Large intestine (tissue), 3 donors: ENCODE results near the gene LAMC3. TPM values are rescaled to one million over a fixed set of nuclear protein-coding genes. Genes with fewer than 3 reads are reported as not detected.

Experiments
- DNase-seq, 2 donors: peaks; one replicate each; pipeline versions ENCODE4 v3.0.0 to v3.0.0-alpha.2; 2013
- H3K27ac ChIP-seq: one replicate; pipeline ENCODE4 v1.5.1; 2013; ENCODE audit warnings: low read length
- H3K27me3 ChIP-seq: 2 replicates; pipeline ENCODE4 v1.6.1; 2013; ENCODE audit warnings: low read length; ENCODE audit not compliant: control insufficient read depth, insufficient read depth
- H3K36me3 ChIP-seq: 2 replicates; pipeline ENCODE4 v1.6.1; 2013; ENCODE audit warnings: low read length; ENCODE audit not compliant: control insufficient read depth, insufficient read depth
- H3K4me1 ChIP-seq: one replicate; pipeline ENCODE4 v1.6.1; 2013; ENCODE audit warnings: low read length; ENCODE audit not compliant: control insufficient read depth, insufficient read depth
- H3K4me3 ChIP-seq: one replicate; pipeline ENCODE4 v1.5.1; 2013; ENCODE audit warnings: low read length
- H3K9me3 ChIP-seq: one replicate; pipeline ENCODE4 v1.6.1; 2013; ENCODE audit warnings: mild to moderate bottlenecking, low read depth, low read length, moderate library complexity; ENCODE audit not compliant: control insufficient read depth
- WGBS: methylation state at CpG from one replicate; pipeline ENCODE4 v1.1.5; 2013; ENCODE audit warnings: low lambda C conversion rate; ENCODE audit not compliant: insufficient coverage; 5-methylcytosine and 5-hydroxymethylcytosine counted together
- polyA plus RNA-seq: library from polyadenylated mRNA; unstranded; fragments of 120-200 nt; gene quantifications from one replicate; pipeline ENCODE4 v1.2.1, GENCODE V29; 2013

The LAMC3 gene
- polyA plus RNA-seq, 1 donor: 0.66 TPM

- DNase-seq: no peak
- Histone ChIP-seq H3K4me1 (no peaks in the 10 kb centered on the region), H3K4me3 (no peak overlapping the region), H3K27me3 (peaks cover 5% of the 10 kb centered on the region), H3K27ac (no peak overlapping the region), H3K36me3 (no peaks in the 10 kb centered on the region), H3K9me3 (no peaks in the 10 kb centered on the region)
- WGBS: no CpG with 5 or more reads among the region's 6 CpGs
Observed at GRCh38 chr9:131048332-131048731, 39.4 kb downstream of the LAMC3 start.

GRCh38 chr9:131048820-131049219 lies 39.8 kb downstream of the LAMC3 start:
- Histone ChIP-seq H3K4me1 (no peaks in the 10 kb centered on the region), H3K4me3 (no peak overlapping the region), H3K27ac (no peak overlapping the region), H3K9me3 (no peaks in the 10 kb centered on the region), H3K27me3 (peaks cover 5% of the 10 kb centered on the region), H3K36me3 (no peaks in the 10 kb centered on the region)
- no CpG with 5 or more reads among the region's 8 CpGs for WGBS
- DNase-seq: no peak

GRCh38 chr9:131049829-131050715 lies 41.1 kb downstream of the LAMC3 start:
- Histone ChIP-seq H3K9me3 (no peaks in the 10 kb centered on the region), H3K4me1 (no peaks in the 10 kb centered on the region), H3K27ac (no peak overlapping the region), H3K27me3 (peaks cover 5% of the 10 kb centered on the region), H3K4me3 (no peak overlapping the region), H3K36me3 (no peaks in the 10 kb centered on the region)
- no CpG with 5 or more reads among the region's 21 CpGs for WGBS
- no peak for DNase-seq

- no peak overlapping the region for H3K4me3 ChIP-seq
- no peaks in the 10 kb centered on the region for H3K36me3 ChIP-seq
- H3K9me3 ChIP-seq: no peaks in the 10 kb centered on the region
- WGBS: no CpG with 5 or more reads among the region's 17 CpGs
- no peaks in the 10 kb centered on the region for H3K4me1 ChIP-seq
- no peak for DNase-seq
- H3K27me3 ChIP-seq: peaks cover 5% of the 10 kb centered on the region
- no peak overlapping the region for H3K27ac ChIP-seq
Observed at GRCh38 chr9:131050831-131051230, 41.9 kb downstream of the LAMC3 start.

GRCh38 chr9:131051592-131052517 lies 42.9 kb downstream of the LAMC3 start:
- DNase-seq: no peak
- H3K9me3 ChIP-seq: no peaks in the 10 kb centered on the region
- H3K27ac ChIP-seq: no peak overlapping the region
- no peaks in the 10 kb centered on the region for H3K36me3 ChIP-seq
- H3K4me3 ChIP-seq: no peak overlapping the region
- WGBS: 80% methylated on average over 5 of the region's 25 CpGs
- H3K4me1 ChIP-seq: no peaks in the 10 kb centered on the region
- peaks cover 5% of the 10 kb centered on the region for H3K27me3 ChIP-seq

GRCh38 chr9:131053896-131054295 lies 44.9 kb downstream of the LAMC3 start:
- no peak for DNase-seq
- no peaks in the 10 kb centered on the region for H3K9me3 ChIP-seq
- H3K4me1 ChIP-seq: no peaks in the 10 kb centered on the region
- H3K27me3 ChIP-seq: peaks cover 5% of the 10 kb centered on the region
- no CpG with 5 or more reads among the region's 3 CpGs for WGBS
- no peaks in the 10 kb centered on the region for H3K36me3 ChIP-seq
- no peak overlapping the region for H3K27ac ChIP-seq
- H3K4me3 ChIP-seq: no peak overlapping the region

GRCh38 chr9:131056781-131057506 lies 48.0 kb downstream of the LAMC3 start:
- WGBS: no CpG with 5 or more reads among the region's 14 CpGs
- no peak for DNase-seq
- Histone ChIP-seq H3K4me3 (no peak overlapping the region), H3K4me1 (no peaks in the 10 kb centered on the region), H3K27me3 (peaks cover under 1% of the 10 kb centered on the region), H3K9me3 (no peaks in the 10 kb centered on the region), H3K27ac (no peak overlapping the region), H3K36me3 (no peaks in the 10 kb centered on the region)

- no peaks in the 10 kb centered on the region for H3K9me3 ChIP-seq
- no CpG with 5 or more reads among the region's 21 CpGs for WGBS
- DNase-seq: no peak
- H3K27me3 ChIP-seq: no peaks in the 10 kb centered on the region
- no peaks in the 10 kb centered on the region for H3K36me3 ChIP-seq
- H3K4me3 ChIP-seq: no peak overlapping the region
- no peaks in the 10 kb centered on the region for H3K4me1 ChIP-seq
- no peak overlapping the region for H3K27ac ChIP-seq
Observed at GRCh38 chr9:131060900-131061630, 52.1 kb downstream of the LAMC3 start.

- no CpG with 5 or more reads among the region's 9 CpGs for WGBS
- H3K27ac ChIP-seq: no peak overlapping the region
- peaks cover 3% of the 10 kb centered on the region for H3K27me3 ChIP-seq
- H3K36me3 ChIP-seq: no peaks in the 10 kb centered on the region
- no peaks in the 10 kb centered on the region for H3K9me3 ChIP-seq
- no peak overlapping the region for H3K4me3 ChIP-seq
- no peak for DNase-seq
- H3K4me1 ChIP-seq: no peaks in the 10 kb centered on the region
Observed at GRCh38 chr9:131062969-131063368, 54.0 kb downstream of the LAMC3 start.
